IPS DF 6.9 (cell line): ENCODE measurements around the gene PPM1N.
A peak's percentile ranks its signal among the peaks of the same experiment; 100 is the strongest.

Experiments used
- DNase-seq: peaks from one replicate; pipeline ENCODE4 v3.0.0-alpha.2; 2013; ENCODE audit warnings: low read depth, low spot score
- H3K27ac ChIP-seq: one replicate; pipeline ENCODE4 v1.5.1; 2013; ENCODE audit warnings: low read length, control low read depth
- H3K27me3 ChIP-seq: 2 replicates; pipeline ENCODE4 v1.6.1; 2013; ENCODE audit warnings: mild to moderate bottlenecking, low read length; ENCODE audit not compliant: control insufficient read depth, insufficient read depth
- H3K36me3 ChIP-seq: 2 replicates; pipeline ENCODE4 v1.6.1; 2013; ENCODE audit warnings: low read length; ENCODE audit not compliant: control insufficient read depth, insufficient read depth
- H3K4me1 ChIP-seq: 2 replicates; pipeline ENCODE4 v1.6.1; 2013; ENCODE audit warnings: low read length; ENCODE audit not compliant: control insufficient read depth, insufficient read depth
- H3K4me3 ChIP-seq: 2 replicates; pipeline ENCODE4 v1.5.1; 2013; ENCODE audit warnings: mild to moderate bottlenecking, low read length
- H3K9me3 ChIP-seq: 2 replicates; pipeline ENCODE4 v1.6.1; 2013; ENCODE audit warnings: low read length, inconsistent platforms; ENCODE audit not compliant: control insufficient read depth, insufficient read depth
- WGBS: extraction: QIAGEN DNeasy Blood & Tissue Kit; methylation state at CpG from one replicate; pipeline ENCODE4 v1.1.7; 2013; ENCODE audit warnings: mixed read lengths, missing lambda C conversion rate; ENCODE audit not compliant: insufficient read length, insufficient coverage; 5-methylcytosine and 5-hydroxymethylcytosine counted together

The PPM1N gene

DNA sequence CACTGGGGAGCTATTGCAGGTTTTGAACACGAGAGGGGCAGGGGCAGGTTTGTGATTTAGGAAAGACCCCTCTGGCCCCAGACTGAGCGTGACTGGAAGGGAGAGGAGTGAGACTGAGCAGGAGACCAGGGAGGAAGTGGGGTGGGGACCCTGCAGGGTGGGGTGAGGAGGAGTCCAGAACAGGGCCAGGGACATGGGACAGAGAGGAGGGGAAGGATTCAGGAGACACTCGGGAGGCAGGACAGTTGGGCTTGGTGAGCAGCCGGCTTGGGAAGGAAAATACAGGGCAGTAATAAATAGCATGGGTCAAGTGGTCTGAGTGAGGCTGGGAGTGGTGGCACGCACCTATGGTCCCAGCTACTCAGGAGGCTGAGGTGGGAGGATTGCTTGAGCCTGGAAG lies 21.1 kb upstream of the PPM1N start:
- no peaks in the 10 kb centered on the region for H3K36me3 ChIP-seq
- H3K4me1 ChIP-seq, result no peaks in the 10 kb centered on the region
- H3K4me3 ChIP-seq, result no peak overlapping the region
- DNase-seq, result no peak
- no peaks in the 10 kb centered on the region for H3K27me3 ChIP-seq
- H3K27ac ChIP-seq, result no peak overlapping the region
- no CpG with 5 or more reads among the region's 5 CpGs for WGBS
- H3K9me3 ChIP-seq, result no peaks in the 10 kb centered on the region

DNA sequence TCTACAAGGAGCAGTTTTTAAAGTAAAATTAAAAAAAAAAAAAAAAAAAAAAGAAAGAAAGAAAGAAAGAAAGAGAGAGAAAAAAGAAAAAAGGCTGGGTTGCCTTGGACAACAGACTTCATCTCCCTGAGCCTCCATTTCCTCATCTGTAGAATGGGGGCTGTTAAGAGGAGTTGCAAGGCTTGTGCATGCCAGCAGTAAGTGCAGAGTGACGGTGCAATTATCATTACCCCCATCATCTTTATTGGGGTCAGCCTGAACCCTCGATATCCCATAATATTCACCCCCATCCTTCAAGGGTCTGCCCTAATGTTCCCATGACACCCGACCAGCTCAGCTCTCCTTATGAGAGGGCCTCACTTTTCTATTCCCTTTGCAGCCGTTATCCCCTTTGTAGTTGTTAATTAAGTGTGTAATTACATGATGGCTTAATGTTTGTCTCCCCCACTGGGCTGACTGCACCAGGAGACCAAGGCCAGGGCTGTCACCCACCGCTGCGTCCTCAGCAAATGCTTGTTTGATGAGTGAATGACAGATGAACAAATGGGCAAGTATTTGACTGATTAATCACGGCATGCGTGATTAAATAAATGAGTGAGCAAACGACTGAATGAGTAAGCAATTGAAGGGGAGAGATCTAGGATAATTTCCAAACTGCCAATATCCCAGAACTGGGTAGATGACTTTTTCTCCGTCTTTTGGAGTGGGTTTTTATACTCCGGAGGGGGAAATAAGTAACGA lies 20.4 kb upstream of the PPM1N start:
- no CpG with 5 or more reads among the region's 12 CpGs for WGBS
- Histone ChIP-seq H3K27ac (no peak overlapping the region), H3K4me1 (no peaks in the 10 kb centered on the region), H3K36me3 (no peaks in the 10 kb centered on the region), H3K9me3 (no peaks in the 10 kb centered on the region), H3K4me3 (peak overlapping the region; percentile 13; the same call in 1 of the 2 replicates), H3K27me3 (no peaks in the 10 kb centered on the region)
- DNase-seq, result no peak

DNA sequence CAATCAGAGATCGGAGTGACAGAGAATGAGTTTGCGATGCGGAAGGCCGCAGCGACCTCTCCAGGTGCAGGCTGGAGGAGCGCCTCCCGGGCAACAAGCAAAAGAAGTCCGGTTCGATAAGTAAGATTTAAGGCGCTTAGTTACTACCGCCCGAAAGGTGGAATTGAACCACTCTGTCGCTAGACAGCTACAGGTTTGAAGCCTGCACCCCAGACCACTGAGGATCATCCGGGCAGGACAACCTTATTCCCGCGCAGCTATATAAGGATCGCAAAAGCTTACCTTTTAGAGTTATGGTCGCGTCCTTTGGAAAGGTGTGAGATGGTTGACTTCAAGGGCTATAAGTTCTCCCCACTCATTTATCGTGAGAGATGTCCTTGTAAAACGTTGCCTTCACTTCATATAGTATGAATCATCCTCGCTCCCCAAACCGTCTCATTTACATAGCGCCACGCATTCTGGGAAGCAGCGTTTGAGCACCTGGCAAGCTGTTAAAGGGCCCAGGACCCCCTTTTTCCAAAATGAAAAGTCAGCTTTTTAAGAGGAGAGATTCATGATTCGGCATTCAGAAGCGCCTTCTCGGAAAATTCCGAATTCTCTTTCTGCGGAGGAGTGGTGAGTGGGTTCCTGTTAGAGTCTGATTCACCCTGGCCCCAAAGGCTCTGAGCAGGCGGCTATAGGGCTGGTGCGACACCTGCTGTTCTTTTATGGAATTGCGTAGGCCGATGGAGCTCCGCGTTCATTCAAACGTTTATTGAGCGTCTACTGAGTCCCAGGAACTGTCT lies 19.6 kb upstream of the PPM1N start:
- no peak for DNase-seq
- Histone ChIP-seq H3K27ac (no peak overlapping the region), H3K4me3 (peak overlapping the region; percentile 57; the same call in 1 of the 2 replicates), H3K36me3 (no peaks in the 10 kb centered on the region), H3K27me3 (no peaks in the 10 kb centered on the region), H3K4me1 (no peaks in the 10 kb centered on the region), H3K9me3 (no peaks in the 10 kb centered on the region)
- WGBS, result no CpG with 5 or more reads among the region's 39 CpGs

DNA sequence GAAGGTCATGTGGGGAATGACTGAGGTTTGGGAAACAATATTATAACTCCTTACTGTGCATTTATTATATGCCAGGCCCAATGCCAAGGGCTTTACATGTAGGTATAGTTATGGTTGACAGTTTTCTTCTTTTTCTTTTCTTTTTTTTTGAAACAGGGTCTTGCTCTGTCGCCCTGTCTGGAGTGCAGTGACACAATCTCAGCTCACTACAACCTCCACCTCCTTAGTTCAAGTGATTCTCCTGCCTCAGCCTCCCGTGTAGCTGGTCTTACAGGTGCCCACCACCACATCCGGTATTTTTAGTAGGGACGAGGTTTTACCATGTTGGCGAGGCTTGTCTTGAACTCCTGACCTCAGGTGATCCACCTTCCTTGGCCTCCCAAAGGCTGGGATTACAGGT lies 15.2 kb upstream of the PPM1N start:
- Histone ChIP-seq H3K36me3 (no peaks in the 10 kb centered on the region), H3K9me3 (no peaks in the 10 kb centered on the region), H3K4me1 (no peaks in the 10 kb centered on the region), H3K27ac (no peak overlapping the region), H3K4me3 (no peak overlapping the region), H3K27me3 (no peaks in the 10 kb centered on the region)
- DNase-seq, result no peak
- WGBS, result no CpG with 5 or more reads among the region's 5 CpGs

DNA sequence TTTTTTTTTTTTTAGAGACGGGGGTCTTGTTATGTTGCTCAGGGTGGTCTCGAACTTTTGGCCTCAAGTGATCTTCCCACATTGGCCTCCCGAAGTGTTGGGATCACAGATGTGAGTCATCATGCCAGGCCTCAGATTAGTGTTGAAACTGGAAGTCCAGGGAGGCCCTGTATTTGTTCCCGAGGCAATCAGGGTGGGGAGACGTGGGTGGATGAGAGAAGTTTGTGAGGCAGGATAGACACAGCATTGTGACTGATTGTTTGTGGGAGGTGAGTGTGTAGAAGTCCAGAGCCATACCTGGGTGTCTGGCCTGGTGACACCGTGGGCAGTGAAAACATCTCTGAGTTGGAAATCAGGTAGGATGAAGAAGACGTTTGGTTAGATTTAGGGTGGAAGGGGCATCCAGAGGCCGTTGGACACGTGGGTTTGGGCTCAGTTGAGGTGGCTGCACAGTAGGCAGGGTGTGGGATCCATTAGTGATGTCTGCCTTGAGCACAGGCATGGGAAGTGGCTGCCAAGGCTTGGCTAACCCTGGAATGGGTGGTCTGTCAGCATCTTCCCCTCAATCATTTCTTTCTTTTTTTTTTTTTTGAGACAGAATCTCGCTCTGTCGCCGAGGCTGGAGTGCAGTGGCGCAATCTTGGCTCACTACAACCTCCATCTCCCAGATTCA lies 13.8 kb upstream of the PPM1N start:
- Histone ChIP-seq H3K27ac (no peak overlapping the region), H3K4me3 (no peak overlapping the region), H3K27me3 (no peaks in the 10 kb centered on the region), H3K36me3 (no peaks in the 10 kb centered on the region), H3K4me1 (no peaks in the 10 kb centered on the region), H3K9me3 (no peaks in the 10 kb centered on the region)
- no peak for DNase-seq
- no CpG with 5 or more reads among the region's 13 CpGs for WGBS

DNA sequence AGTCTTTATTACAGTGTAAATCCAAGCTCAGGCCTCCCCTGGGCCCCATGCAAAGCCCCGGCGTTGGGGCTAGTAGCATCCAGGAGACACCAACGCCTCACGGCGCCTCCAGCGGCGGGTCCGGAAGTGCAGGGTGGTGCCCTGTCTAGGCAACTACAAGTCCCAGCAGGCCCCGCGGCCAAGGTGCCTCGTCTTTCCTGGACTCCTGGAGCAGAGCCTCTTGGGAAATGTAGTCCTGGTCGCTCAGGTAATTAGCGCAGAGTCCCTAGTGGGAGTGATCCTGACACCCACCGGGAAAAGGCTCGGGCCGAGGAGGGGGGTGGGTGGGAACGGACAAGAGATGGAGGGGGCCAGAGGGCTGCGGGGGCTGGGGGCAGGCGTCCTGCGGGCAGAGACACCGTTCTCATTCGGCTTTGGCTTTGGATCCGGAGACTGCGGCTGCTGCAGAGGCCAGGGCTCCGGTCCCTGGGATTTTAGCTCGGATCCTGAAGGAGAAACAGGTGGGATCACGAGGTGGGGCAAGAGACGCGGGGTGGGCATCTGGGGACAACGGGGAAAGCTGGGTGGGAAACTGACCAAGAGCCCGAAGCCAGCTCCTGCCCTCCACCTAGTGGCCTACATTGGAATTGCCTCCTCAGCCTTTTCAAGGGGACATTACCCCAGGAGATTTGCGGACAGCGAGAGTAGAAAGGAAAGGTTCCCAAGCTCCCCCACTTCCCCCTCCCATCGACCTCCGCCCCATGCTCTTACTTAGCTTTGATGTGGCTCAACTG lies 12.8 kb upstream of the PPM1N start:
- Histone ChIP-seq H3K27ac (no peak overlapping the region), H3K4me1 (no peaks in the 10 kb centered on the region), H3K27me3 (no peaks in the 10 kb centered on the region), H3K4me3 (peak overlapping the region; percentile 58; the same call in 1 of the 2 replicates), H3K36me3 (no peaks in the 10 kb centered on the region), H3K9me3 (no peaks in the 10 kb centered on the region)
- no CpG with 5 or more reads among the region's 35 CpGs for WGBS
- no peak for DNase-seq

DNA sequence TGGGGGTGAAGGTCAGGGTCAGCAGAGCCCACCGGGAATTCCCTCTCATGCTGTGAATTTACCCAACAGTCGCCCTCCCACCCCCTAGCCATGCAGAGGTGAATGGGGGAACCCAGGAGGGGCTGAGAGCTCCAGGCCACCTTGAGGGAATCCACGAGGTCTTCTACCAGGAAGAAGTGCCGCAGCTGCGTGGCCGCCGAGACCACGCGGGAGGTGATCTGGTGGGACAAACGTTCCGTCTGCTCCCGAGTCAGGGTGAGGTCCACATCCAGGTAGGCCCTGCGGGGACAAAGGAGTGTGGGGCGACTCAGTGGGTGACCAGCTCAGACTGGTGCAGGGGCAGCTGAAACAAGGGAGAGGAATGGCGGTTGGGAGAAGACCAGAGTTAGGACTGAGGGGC lies 9.5 kb upstream of the PPM1N start:
- Histone ChIP-seq H3K36me3 (no peaks in the 10 kb centered on the region), H3K27me3 (no peaks in the 10 kb centered on the region), H3K4me1 (no peaks in the 10 kb centered on the region), H3K27ac (no peak overlapping the region), H3K4me3 (no peak overlapping the region), H3K9me3 (no peaks in the 10 kb centered on the region)
- DNase-seq, result no peak
- WGBS, result no CpG with 5 or more reads among the region's 15 CpGs

DNA sequence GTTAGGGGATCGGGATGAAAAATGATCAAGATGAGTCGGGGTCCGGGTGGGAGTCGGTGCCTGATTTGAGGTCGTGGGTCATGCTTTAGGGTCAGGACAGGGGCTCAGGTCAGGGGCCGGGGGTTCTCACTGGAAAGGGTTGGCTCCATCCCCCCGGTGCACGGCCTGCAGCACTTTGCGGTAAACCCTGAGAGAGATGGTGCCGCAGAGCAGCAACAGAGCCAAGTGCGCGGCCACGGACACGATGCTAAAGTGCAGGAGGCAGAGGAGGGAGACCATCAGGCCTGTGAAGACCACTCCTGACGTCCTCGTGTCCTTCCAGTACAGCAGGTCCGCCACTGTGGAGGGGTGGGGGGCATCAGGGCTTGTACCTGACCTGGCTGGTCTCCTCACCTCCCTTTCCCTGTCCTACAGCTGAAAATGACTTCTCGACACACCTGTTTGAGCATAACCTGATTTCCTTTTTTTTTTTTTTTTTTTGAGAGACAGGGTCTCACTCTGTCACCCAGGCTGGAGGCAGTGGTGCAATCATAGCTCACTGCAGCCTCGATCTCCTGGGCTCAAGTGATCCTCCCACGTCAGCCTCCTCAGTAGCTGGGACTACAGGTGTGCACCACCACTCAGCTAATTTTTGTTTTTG lies 8.9 kb upstream of the PPM1N start:
- H3K36me3 ChIP-seq, result no peaks in the 10 kb centered on the region
- no peak overlapping the region for H3K4me3 ChIP-seq
- no peaks in the 10 kb centered on the region for H3K27me3 ChIP-seq
- H3K9me3 ChIP-seq, result no peaks in the 10 kb centered on the region
- no peaks in the 10 kb centered on the region for H3K4me1 ChIP-seq
- WGBS, result 100% methylated on average over 3 of the region's 20 CpGs
- no peak for DNase-seq
- H3K27ac ChIP-seq, result no peak overlapping the region

DNA sequence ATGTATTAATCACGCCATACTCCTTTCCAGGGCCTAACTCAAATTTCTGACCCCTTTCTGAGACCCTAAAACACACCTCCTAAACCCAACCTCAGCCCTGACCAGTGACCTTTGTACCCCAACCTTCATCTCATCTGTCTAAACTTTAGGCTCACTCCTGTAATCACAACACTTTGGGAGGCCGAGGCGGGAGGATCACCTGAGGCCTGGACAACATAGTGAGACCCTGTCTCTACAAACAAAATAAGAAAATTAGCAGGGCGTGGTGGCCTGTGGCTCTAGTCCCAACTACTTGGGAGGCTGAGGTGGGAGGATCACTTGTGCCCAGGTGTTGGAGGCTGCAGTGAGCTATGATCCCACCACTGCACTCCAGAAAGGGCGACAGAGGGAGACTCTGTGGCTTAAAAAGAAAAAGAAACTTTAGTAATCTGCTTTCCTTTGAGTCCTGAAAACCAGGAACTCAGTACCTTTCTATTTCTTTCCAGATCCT lies 6.1 kb upstream of the PPM1N start:
- peak overlapping the region; percentile 43; the same call in 1 of the 2 replicates for H3K4me3 ChIP-seq
- H3K9me3 ChIP-seq, result no peaks in the 10 kb centered on the region
- no peaks in the 10 kb centered on the region for H3K4me1 ChIP-seq
- H3K27ac ChIP-seq, result no peak overlapping the region
- whole genome bisulfite sequencing, result no CpG with 5 or more reads among the region's 5 CpGs
- no peaks in the 10 kb centered on the region for H3K36me3 ChIP-seq
- DNase-seq, result no peak
- no peaks in the 10 kb centered on the region for H3K27me3 ChIP-seq
